Uterus (tissue), 2 donors: ENCODE measurements around the gene TXNIP.

Experiments used
- CTCF ChIP-seq, 4 experiments: fragments of 200-600 bp in 2 of 4; fragments of 450-650 bp in 2 of 4; sonication (generic) in 2 of 4; IDR thresholded peaks; one replicate each; pipeline ENCODE4 v1.5.1; 2016 to 2019; ENCODE audit warnings: antibody characterized with exemption in 4 of 4, mild to moderate bottlenecking in 2 of 4, moderate library complexity in 1 of 4
- POLR2A ChIP-seq, 2 donors: fragments of 450-650 bp; IDR thresholded peaks; one replicate each; pipeline ENCODE4 v1.6.1; 2016; ENCODE audit warnings: antibody characterized with exemption in 2 of 2, mild to moderate bottlenecking in 1 of 2, moderate library complexity in 1 of 2

- TF ChIP-seq CTCF (IDR thresholded peaks at IDR 0.05) (no peak), POLR2A (IDR thresholded peaks at IDR 0.05) (peak in 1 of 2 donors; percentile 6)
These were observed 34.8 kb downstream of the TXNIP start for GRCh38 chr1:145961425-145962156.
